ENCODE data around the gene KIF26B.
A peak's percentile ranks its signal among the peaks of the same experiment; 100 is the strongest.

The KIF26B gene

DNA sequence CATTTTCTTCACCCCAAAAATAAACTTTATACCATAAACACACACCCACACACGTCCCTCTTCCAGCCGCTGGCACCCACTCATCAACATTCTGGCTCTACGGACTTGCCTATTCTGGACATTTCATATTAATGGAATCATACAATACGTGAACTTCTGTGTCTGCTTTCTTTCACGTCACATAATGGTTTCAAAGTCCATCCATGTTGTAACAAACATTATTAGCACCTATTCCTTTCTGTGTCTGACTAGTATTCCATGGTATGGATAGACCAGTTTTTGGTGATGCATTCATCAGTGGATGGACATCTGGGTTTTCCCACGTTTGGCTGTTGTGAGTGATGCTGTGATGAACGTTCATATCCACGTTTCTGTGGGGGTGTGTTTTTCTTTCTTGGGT, 323.2 kb downstream of the KIF26B start:
- DNase-seq: no peak

DNA sequence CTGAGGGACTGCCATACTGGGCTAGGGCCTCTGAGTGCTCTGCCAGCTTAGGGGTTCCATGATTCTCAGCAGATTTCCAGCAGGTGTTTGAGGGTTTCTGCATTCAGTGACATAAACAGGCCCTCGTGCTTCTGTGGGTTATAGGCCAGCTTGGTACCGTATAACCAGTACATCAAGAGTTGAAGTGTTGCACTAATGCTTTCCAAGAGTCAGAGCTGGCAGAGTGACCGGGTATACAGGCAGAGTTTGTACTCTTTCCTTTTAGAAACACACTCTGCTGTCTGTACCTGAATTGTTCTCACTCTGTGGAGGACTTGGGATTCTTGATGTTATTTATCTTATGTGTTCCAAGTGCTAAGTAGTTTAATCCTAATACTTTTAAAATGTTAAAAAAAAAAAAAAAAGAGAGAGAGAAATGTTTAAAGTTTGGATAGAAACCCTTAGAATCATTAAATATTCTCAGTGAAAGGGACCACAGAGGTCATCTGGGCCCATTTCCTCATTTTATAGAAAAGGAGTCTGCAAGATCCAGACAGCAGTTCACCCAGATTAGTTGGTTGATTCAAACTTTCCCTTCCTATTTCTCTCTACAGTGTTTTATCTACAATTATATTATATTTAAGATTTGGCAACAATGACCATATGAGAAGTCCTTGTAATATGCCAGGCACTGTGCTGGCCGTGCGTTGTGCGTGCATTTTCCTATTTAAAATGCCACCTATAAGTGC, 325.8 kb downstream of the KIF26B start:
- no peak for DNase-seq

DNA sequence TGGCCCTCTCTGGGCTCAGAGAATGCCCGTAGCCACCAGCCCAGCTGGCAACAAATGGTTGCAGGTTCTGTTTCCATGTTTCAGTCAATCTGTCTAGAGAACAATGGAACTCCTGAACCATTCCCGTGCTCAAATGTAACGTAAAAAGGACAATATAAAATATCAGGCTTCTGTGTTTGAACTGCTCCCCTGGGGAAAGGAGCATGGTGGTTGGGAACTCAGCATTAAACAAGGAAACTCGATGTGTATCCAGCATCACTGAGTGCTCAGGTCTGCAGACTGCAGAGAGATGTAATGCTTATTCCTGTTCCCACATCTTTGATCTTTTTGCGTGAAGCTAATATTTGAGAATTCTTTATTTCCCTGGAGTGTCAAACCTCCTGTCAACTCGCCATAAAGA, 326.5 kb downstream of the KIF26B start:
- no peak for DNase-seq

DNA sequence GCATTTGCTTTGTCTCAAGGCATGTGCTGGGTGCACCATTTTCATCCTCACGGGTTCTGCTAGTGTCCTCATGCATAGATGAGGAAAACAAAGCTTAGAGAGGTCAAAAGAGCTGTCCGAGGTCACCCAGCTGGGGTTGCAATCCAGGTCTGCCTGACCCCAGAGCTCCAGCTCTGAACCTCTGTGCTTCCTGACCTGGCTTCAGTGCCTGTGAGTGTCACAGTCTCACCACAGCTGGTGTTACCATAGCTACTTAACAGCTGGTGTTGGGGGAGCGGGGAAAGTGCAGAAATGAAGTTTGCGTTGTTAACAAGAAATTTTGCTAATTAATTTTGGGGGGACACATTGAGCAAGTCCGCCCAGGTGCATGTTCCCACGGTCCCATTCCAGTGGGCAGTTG, 328.5 kb downstream of the KIF26B start:
- no peak for DNase-seq

GRCh38 chr1:245484176-245484575, 329.4 kb downstream of the KIF26B start:
- no peak for DNase-seq

GRCh38 chr1:245485996-245486395, 331.2 kb downstream of the KIF26B start:
- no peak for DNase-seq

GRCh38 chr1:245486775-245487470, 332.1 kb downstream of the KIF26B start:
- DNase-seq: no peak

GRCh38 chr1:245488346-245489129, 333.8 kb downstream of the KIF26B start:
- DNase-seq: no peak

DNA sequence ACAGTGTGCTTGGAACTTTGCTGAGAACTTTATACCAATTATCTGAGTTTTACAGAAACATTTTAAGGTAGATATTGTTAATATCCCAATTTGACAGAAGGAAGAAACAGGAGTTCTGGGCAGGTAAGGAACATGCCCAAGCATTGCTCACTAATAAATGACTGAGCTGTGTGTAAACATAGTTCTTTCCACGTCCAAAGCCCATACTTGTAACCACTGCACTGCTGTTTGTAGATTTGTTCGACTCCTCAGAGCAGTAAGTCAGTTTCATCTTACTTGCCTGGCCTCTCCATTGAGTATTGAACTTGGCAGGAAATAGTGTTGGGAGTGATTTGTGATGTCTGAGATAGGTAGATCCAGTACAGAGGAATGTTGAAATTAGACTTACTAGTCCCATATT, 335.1 kb downstream of the KIF26B start:
- DNase-seq: no peak

DNA sequence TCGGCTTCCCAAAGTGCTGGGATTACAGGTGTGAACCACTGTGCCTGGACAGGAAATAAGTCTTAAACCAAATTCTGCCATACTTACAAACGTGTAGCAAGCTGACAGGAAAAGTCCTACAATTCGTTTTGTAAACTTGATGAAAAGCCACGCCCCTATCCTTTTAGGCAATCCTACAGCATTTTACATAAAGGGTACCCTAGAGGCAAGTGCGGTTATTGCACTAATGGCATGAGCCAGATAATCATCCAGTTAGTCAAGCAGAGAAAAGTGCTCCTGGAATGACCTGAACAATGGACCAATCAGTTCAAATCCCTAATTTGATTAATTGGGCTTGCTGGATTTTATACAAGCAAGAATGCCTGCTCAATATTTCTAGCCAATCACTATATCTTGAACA, 338.2 kb downstream of the KIF26B start:
- no peak for DNase-seq

GRCh38 chr1:245495681-245496080, 340.9 kb downstream of the KIF26B start:
- no peak for DNase-seq

DNA sequence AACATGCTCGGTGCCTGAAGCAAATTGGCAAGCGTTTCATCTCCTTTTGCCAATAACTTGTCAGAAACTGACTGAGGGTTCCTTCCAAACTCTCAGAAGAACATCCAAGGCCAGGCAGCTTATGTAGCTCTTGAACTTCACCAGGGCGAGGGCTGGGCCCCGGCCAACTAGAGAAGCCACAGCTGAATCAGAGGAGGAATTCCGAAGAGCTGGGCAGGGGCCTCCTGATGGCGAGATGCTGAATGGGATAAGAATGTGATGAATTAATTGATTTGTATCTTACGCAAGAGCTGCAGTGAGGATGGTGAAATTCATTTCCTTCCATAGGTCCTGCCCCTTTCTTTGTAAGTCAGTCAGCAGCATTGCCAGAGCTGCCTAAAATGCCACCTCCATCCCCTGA, 345.8 kb downstream of the KIF26B start:
- peak; percentile 75 for DNase-seq

- DNase-seq: no peak
These were observed 346.8 kb downstream of the KIF26B start for GRCh38 chr1:245501633-245502032.

GRCh38 chr1:245503548-245503947, 348.8 kb downstream of the KIF26B start:
- no peak for DNase-seq

DNA sequence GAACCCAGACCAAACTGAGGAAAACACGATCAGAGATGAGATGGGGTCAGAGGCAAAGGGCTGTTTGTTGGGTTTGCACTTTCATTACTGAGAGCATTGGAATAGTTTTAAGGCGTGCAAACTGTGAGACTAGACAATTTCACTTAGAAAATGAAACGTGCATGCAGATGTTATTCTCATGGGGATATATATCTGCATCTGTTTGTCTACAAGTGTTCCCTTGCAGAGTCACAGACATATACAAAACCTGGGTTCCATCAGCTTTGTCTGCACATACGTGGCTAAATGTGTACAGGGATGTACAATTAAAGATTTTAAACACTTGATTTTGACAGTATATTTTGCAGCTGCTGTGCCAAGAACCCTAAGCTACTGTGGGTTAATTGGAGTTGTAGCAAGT, 355.4 kb downstream of the KIF26B start:
- DNase-seq: no peak

DNA sequence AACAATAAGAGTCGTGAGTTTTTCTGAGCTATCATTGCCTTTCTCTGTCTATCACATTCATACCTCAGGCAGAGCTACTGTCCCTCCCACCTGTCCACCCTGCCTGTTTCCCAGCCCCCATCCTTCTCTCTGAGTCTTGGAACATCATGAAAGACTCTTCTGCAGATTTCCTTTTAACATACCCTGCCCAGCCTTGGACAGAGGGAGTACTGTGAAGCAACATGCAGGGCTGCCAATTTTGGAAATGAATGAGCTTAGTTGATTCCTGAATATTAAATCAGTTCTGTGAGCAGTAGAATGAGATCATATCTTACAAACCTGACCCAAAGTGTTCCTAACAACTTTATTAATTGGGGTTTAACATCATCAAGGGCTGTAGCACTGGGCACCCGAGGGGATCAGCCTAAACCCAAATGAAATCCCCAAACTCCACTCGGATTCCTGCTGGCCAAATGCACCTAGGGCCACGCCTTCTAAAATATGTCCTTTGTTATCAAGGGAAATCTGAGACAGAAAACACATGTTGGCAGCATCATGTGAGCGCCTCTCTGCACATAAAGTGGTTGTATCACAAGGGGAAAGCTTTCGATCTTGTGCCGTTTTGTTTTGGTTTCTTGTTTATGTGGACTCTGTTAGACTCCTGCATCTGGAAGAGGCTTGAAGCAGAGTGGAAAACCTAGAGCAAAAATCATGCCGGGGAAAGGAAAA, 357.6 kb downstream of the KIF26B start:
- no peak for DNase-seq

DNA sequence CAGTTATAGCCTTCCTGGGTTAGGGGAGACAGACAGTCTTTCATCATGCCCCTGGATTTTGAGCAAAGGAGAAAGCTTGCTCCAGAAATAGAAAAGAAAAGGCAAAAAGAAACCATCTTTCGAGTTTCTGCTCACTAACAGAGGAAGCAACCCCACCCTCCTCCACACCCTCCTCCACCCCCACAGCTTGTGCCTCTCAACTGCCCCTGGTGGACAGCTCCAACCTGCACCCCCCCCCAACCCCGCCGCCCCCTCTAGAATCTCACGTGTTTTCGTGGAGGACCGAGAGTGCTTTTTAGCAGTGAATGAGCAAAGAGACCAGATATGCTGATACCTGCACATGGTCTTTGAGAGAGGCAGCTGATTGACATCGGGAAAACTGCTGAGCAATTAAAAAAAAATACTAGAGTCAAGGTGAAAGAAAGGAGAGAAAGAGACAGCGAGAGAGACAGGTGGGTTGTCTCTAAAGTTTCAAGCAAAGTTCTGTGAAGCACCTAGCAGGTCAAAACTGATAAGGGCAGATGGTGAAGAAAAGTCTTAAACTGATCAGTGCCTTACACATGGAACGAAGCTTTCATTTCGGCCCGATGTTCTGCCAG, 358.3 kb downstream of the KIF26B start:
- DNase-seq: no peak

- no peak for DNase-seq
These were observed 361.5 kb downstream of the KIF26B start for GRCh38 chr1:245516284-245516759.

DNA sequence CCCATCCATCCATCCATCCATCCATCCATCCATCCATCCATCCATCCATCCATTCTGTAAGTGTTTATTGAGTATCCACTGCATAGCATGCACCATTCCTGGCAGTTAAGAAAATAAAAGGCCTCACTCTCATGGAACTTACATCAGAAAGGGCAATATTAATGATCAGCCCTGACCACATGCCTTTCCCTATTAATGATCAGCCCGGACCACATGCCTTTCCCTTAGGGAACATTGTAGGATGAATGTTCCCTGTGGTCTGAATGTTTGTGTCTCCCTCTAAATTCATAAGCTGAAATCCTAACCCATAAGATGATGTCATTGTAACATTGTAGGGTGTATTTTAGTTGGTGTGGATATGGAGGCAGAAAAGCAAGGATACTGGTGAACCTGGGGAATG, 365.8 kb downstream of the KIF26B start:
- DNase-seq: no peak

- no peak for DNase-seq
These were observed 371.4 kb downstream of the KIF26B start for GRCh38 chr1:245526141-245526540.

DNA sequence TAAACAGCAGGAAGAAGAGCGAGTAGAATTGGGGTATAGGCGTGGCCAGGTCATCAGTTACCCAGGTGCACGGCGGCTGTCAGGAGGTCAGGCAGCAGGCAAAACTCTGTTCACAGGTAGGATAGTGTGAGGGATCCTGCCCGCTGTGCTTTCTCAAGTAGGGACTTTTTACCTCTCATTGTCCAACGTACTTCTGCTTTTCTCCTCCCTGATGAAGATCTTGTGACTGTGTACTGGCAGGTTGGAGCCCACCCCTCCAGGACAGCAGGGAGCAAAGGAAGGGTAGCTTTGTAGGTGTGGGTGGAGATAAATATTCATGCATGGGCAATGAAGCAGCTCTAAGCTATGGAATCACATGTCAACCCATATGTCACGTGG, 373.5 kb downstream of the KIF26B start:
- no peak for DNase-seq

DNA sequence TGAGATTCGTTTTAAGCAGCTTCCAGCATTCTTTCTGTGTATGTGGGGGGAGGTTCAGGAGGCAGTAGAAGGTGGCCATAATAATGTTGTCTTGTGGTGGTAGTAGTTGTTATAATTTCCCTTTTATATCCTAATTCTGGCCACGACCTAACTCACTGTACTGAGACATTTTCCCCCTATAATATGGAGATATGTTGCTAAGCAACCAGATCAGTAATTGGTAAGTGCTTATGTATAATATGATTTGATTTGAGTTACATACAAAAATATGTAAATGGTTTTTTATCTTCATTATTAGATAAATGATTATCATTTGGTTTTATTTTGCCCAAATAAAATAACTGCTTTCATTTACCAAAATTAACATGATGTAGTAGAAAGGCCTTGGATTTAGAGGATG, 376.2 kb downstream of the KIF26B start:
- no peak for DNase-seq

DNA sequence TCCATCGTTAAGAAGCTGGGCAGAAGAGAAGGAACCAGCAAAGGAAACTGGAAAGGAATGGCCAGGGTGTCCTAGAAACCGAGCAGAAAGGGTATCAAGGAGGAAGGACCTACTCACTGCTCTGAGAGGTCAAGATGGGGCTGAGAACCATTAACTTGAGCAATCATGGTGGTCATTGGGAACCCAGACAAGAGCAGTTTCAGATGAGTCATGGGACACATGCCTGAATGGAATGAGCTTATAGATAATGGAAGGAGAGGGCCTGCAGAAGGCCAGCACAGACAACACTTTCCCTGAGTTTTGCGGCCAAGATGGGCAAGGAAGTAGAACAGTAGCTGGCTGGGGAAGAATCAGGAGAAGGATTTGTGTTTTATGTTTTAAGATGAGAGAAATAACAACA, 383.2 kb downstream of the KIF26B start:
- peak; percentile 53 for DNase-seq
